ENCODE results near the gene SPEF1. TPM values are rescaled to one million over a fixed set of nuclear protein-coding genes. Genes with fewer than 3 reads are reported as not detected.

SPEF1 gene
- total RNA-seq, 4 donors from 2014 or later = 0.14 TPM; not detected in 3

DNA sequence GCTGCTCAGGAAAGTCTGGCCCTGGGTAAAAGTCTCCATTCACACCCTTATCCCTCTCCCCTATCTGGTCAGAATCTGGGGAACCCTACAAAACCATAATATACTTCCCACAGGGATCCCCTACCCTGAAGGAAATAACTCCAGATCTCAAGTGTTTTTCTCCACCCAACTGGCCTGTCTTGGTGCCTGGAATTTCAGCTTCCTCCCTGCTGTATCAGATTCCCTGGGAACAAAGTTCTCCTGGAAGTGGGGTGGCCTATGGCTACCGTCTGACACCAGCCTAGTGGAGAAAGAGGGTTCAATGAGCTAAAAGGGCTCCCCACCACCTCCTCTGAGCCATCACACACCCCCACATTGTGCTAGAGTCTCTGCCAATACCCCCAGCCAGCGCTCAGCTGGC, 33.8 kb downstream of the SPEF1 start:
- in situ Hi-C loops (cut with MboI; ENCODE audit: low pct_ligation_motif_present in 1 of 4, low pct_unique_long_range_greater_than_20kb in 1 of 4, low sequenced_read_pairs in 3 of 4) (no loop called here), intact Hi-C loops (cut with DNase I; ENCODE audit: low total_unique reads) (no loop called here)
- Histone ChIP-seq H3K4me1 (peaks cover 2 to 20% (median 10%) of the 10 kb centered on the region in 4 donors), H3K36me3 (no peaks in the 10 kb centered on the region), H3K27me3 (peaks cover 30% of the 10 kb centered on the region), H3K4me3 (no peak overlapping the region), H3K9me3 (no peaks in the 10 kb centered on the region), H3K27ac (no peak overlapping the region)
- no peak for DNase-seq
- 20 to 69% methylated on average over 1 to 2 of the region's 2 CpGs for WGBS, 2 donors (ENCODE audit: low coverage in 1 of 2)
- TF ChIP-seq, protein P1, sequence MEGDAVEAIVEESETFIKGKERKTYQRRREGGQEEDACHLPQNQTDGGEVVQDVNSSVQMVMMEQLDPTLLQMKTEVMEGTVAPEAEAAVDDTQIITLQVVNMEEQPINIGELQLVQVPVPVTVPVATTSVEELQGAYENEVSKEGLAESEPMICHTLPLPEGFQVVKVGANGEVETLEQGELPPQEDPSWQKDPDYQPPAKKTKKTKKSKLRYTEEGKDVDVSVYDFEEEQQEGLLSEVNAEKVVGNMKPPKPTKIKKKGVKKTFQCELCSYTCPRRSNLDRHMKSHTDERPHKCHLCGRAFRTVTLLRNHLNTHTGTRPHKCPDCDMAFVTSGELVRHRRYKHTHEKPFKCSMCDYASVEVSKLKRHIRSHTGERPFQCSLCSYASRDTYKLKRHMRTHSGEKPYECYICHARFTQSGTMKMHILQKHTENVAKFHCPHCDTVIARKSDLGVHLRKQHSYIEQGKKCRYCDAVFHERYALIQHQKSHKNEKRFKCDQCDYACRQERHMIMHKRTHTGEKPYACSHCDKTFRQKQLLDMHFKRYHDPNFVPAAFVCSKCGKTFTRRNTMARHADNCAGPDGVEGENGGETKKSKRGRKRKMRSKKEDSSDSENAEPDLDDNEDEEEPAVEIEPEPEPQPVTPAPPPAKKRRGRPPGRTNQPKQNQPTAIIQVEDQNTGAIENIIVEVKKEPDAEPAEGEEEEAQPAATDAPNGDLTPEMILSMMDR (IDR thresholded peaks at IDR 0.05) = no peak
- TF ChIP-seq POLR2AphosphoS5 (IDR thresholded peaks at IDR 0.05) (no peak), EP300 (IDR thresholded peaks at IDR 0.05; ENCODE audit: low read depth) (no peak), POLR2A (IDR thresholded peaks at IDR 0.05) (no peak)

DNA sequence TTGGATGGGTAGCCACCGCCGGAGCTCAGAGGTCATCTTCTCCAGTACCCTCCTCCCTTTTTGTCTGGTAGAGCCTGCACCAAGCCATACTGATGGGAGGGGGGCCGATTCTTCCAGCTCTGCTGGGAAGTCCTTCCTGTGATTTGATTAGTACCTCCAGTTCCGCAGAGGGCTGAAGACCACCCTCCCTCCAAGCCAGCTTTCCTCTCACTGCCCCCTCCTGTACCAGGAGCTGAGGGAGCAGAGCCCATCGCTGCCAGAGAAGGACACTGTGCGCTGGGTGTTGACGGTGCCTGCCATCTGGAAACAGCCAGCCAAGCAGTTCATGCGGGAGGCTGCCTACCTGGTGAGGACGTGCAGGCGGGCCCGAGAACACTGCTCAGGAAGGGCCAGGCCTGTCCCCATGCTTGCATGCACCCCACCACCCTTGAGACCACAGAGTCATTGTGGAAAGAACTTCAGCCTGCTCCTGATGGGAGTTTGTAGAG, 35.5 kb downstream of the SPEF1 start:
- Histone ChIP-seq H3K36me3 (no peaks in the 10 kb centered on the region), H3K9me3 (no peaks in the 10 kb centered on the region), H3K4me3 (no peak overlapping the region), H3K4me1 (peaks cover 0 to 8% (median 5%) of the 10 kb centered on the region in 4 donors), H3K27me3 (peaks cover 30% of the 10 kb centered on the region), H3K27ac (no peak overlapping the region)
- no peak for DNase-seq
- intact Hi-C loops (cut with DNase I; ENCODE audit: low total_unique reads) (no loop called here), in situ Hi-C loops (cut with MboI; ENCODE audit: low pct_ligation_motif_present in 1 of 4, low pct_unique_long_range_greater_than_20kb in 1 of 4, low sequenced_read_pairs in 3 of 4) (no loop called here)
- TF ChIP-seq, protein P1 (IDR thresholded peaks at IDR 0.05) = no peak
- no peak for TF ChIP-seq POLR2AphosphoS5 (IDR thresholded peaks at IDR 0.05)
- TF ChIP-seq EP300 (IDR thresholded peaks at IDR 0.05; ENCODE audit: low read depth) = no peak
- no peak for TF ChIP-seq POLR2A (IDR thresholded peaks at IDR 0.05)
- WGBS, 2 donors (ENCODE audit: low coverage in 1 of 2) = 77% methylated on average over 11 of the region's 11 CpGs; no CpG with 5 or more reads in 1 of the 2 donors

DNA sequence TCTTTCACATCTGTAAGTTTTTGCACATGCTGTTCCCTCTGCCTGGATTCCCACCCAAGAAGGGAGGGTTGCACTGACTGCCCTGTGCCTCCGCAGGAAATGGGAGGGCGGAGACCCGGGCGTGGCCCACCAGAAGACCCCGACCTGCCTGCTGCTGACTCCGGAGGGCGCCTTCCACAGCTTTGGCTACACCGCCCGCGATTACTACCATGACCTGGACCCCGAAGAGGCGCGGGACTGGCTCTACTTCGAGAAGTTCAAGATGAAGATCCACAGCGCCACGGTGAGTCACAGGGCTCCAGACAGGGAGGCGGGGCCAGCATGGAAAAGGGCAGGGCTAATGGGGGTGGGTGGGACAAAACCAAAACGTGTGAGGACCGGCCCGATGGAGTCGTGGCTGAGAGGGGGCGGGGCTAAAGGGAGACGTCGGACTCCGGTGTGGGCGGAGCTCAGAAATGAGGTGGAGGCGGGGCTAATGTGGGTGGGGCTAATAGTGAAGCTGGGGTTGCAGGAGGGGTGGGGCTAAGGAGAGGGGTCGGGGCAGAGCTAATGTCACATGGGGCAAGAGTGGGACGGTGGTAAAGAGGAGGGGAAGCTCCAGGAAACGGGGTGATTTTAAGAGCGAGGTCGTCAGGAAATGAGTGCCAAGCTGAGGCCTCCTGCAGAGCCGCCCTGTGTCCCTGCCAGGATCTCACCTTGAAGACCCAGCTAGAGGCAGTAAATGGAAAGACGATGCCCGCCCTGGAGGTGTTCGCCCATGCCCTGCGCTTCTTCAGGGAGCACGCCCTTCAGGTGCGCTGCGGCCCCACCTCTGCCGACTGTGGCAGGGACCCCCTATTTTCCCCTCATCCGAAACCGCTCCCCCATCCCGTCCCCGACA, 36.2 kb downstream of the SPEF1 start:
- Histone ChIP-seq H3K4me1 (peaks cover 0 to 6% (median 4%) of the 10 kb centered on the region in 4 donors), H3K36me3 (no peaks in the 10 kb centered on the region), H3K4me3 (no peak overlapping the region), H3K9me3 (no peaks in the 10 kb centered on the region), H3K27ac (no peak overlapping the region), H3K27me3 (peaks cover 24% of the 10 kb centered on the region)
- TF ChIP-seq EP300 (IDR thresholded peaks at IDR 0.05; ENCODE audit: low read depth) (no peak), POLR2AphosphoS5 (IDR thresholded peaks at IDR 0.05) (no peak), POLR2A (IDR thresholded peaks at IDR 0.05) (no peak)
- TF ChIP-seq, protein P1 (IDR thresholded peaks at IDR 0.05) = no peak
- WGBS, 2 donors (ENCODE audit: low coverage in 1 of 2) = 27 to 47% methylated on average over 13 to 45 of the region's 45 CpGs
- in situ Hi-C loops (cut with MboI; ENCODE audit: low pct_ligation_motif_present in 1 of 4, low pct_unique_long_range_greater_than_20kb in 1 of 4, low sequenced_read_pairs in 3 of 4) = no loop called here
- peak; percentile 71 for DNase-seq
- intact Hi-C loops (cut with DNase I; ENCODE audit: low total_unique reads) = no loop called here

DNA sequence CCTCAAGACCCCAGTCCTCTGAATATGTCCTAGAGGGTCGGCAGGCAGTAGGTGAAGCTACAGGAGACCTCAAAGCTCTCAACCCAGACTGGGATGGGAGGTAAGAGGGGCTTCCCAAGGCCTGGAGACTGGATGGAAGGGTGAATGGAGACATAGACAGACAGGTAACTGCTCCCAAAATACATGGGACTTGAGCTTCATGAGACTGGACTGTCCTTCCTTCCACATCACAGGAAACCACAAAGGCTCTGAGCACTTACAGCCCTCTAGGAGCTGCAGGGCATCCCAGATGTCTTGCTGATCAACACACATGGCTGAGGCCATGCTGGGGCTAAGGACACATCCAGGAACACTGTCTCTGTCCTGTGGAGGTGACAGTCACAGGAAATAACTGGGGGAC, 37.2 kb downstream of the SPEF1 start:
- no peak for DNase-seq
- Histone ChIP-seq H3K36me3 (no peaks in the 10 kb centered on the region), H3K27ac (no peak overlapping the region), H3K4me3 (no peak overlapping the region), H3K27me3 (peaks cover 15% of the 10 kb centered on the region), H3K4me1 (no peaks in the 10 kb centered on the region), H3K9me3 (no peaks in the 10 kb centered on the region)
- whole genome bisulfite sequencing, 2 donors (ENCODE audit: low coverage in 1 of 2) = 65% methylated on average over 1 of the region's 1 CpG; no CpG with 5 or more reads in 1 of the 2 donors
- TF ChIP-seq, protein P1 (IDR thresholded peaks at IDR 0.05) = no peak
- TF ChIP-seq EP300 (IDR thresholded peaks at IDR 0.05; ENCODE audit: low read depth) (no peak), POLR2A (IDR thresholded peaks at IDR 0.05) (no peak), POLR2AphosphoS5 (IDR thresholded peaks at IDR 0.05) (no peak)
- intact Hi-C loops (cut with DNase I; ENCODE audit: low total_unique reads) = no loop called here
- in situ Hi-C loops (cut with MboI; ENCODE audit: low pct_ligation_motif_present in 1 of 4, low pct_unique_long_range_greater_than_20kb in 1 of 4, low sequenced_read_pairs in 3 of 4) = no loop called here
